GM12873 (cell line): ENCODE data around the gene LBHD2.
A peak's percentile ranks its signal among the peaks of the same experiment; 100 is the strongest.

ENCODE experiments used
- CTCF ChIP-seq: IDR thresholded peaks from 2 replicates; pipeline ENCODE4 v1.5.1; 2012; ENCODE audit warnings: low read depth, mild to moderate bottlenecking, moderate library complexity, low read length, control low read depth; ENCODE audit not compliant: insufficient read depth; ENCODE audit errors: missing control alignments

The LBHD2 gene

GRCh38 chr14:103089386-103090335 lies 5.7 kb downstream of the LBHD2 start:
- TF ChIP-seq CTCF, result no peak

GRCh38 chr14:103090481-103091020 lies 6.5 kb downstream of the LBHD2 start:
- TF ChIP-seq CTCF, result no peak

- peak; percentile 56 for TF ChIP-seq CTCF
Observed at GRCh38 chr14:103091041-103091882, 7.3 kb downstream of the LBHD2 start.

- no peak for TF ChIP-seq CTCF
Observed at GRCh38 chr14:103091883-103092222, 7.8 kb downstream of the LBHD2 start.

- no peak for TF ChIP-seq CTCF
Observed at GRCh38 chr14:103093856-103094405, 9.9 kb downstream of the LBHD2 start.

GRCh38 chr14:103094406-103095209 lies 10.6 kb downstream of the LBHD2 start, which contains the start of gene EXOC3L4:
Gene EXOC3L4 (plus strand): TSS chr14:103094725. CDS start chr14:103100220, 5,495 bp downstream.
- no peak for TF ChIP-seq CTCF
